Liver (tissue), 3 donors: ENCODE results near the gene GNB1.
"Not testable (repeated sequence)": the region's sequence is repeated elsewhere in the genome, so short reads cannot be mapped to it uniquely, and the experiment has no call there.

ENCODE experiments used
- CTCF ChIP-seq: fragments of 150-350 bp; IDR thresholded peaks from 2 replicates; pipeline ENCODE4 v1.5.1; 2017; ENCODE audit warnings: improper control_type of control experiment, low read depth, low read length; ENCODE audit not compliant: missing input control
- FOXA1 ChIP-seq: IDR thresholded peaks from 2 replicates; pipeline ENCODE4 v1.6.1; 2016; ENCODE audit warnings: antibody characterized with exemption
- GABPA ChIP-seq, 2 donors: IDR thresholded peaks in 1 of 2; conservative IDR thresholded peaks in 1 of 2; 2 replicates each; pipeline ENCODE4 v1.6.1; 2016; ENCODE audit warnings: antibody characterized with exemption in 2 of 2, mild to moderate bottlenecking in 1 of 2, moderate library complexity in 1 of 2
- HNF4G ChIP-seq: IDR thresholded peaks from 2 replicates; pipeline ENCODE4 v1.6.1; 2016; ENCODE audit warnings: antibody characterized with exemption
- JUND ChIP-seq, 2 donors: IDR thresholded peaks; 2 replicates each; pipeline ENCODE4 v1.6.1; 2016; ENCODE audit warnings: antibody characterized with exemption in 2 of 2
- RAD21 ChIP-seq, 2 donors: IDR thresholded peaks; 2 replicates each; pipeline ENCODE4 v1.6.1; 2016; ENCODE audit warnings: antibody characterized with exemption in 2 of 2, mild to moderate bottlenecking in 2 of 2
- RXRA ChIP-seq, 2 donors: IDR thresholded peaks; 2 replicates each; pipeline ENCODE4 v1.6.1; 2017 to 2018; ENCODE audit warnings: antibody characterized with exemption in 2 of 2, mild to moderate bottlenecking in 1 of 2
- SP1 ChIP-seq: IDR thresholded peaks from 2 replicates; pipeline ENCODE4 v1.6.1; 2018; ENCODE audit warnings: antibody characterized with exemption, mild to moderate bottlenecking
- TAF1 ChIP-seq: conservative IDR thresholded peaks from 2 replicates; pipeline ENCODE4 v1.6.1; 2016; ENCODE audit warnings: antibody characterized with exemption, mild to moderate bottlenecking
- YY1 ChIP-seq: IDR thresholded peaks from 2 replicates; pipeline ENCODE4 v1.6.1; 2016; ENCODE audit warnings: antibody characterized with exemption, mild to moderate bottlenecking
- TF ChIP-seq, protein P1 (sequence below): IDR thresholded peaks from 2 replicates; pipeline ENCODE4 v1.6.1; 2016; ENCODE audit warnings: antibody characterized with exemption
- TF ChIP-seq, protein P2 (sequence below): IDR thresholded peaks from 2 replicates; pipeline ENCODE4 v1.6.1; 2016; ENCODE audit warnings: antibody characterized with exemption, mild to moderate bottlenecking
- TF ChIP-seq, protein P3 (sequence below): IDR thresholded peaks from 2 replicates; pipeline ENCODE4 v1.6.1; 2016; ENCODE audit warnings: antibody characterized with exemption
- TF ChIP-seq, protein P4 (sequence below): IDR thresholded peaks from 2 replicates; pipeline ENCODE4 v1.6.1; 2016; ENCODE audit warnings: antibody characterized with exemption
- donor health status: healthy.
- donor health status: healthy.

DNA sequence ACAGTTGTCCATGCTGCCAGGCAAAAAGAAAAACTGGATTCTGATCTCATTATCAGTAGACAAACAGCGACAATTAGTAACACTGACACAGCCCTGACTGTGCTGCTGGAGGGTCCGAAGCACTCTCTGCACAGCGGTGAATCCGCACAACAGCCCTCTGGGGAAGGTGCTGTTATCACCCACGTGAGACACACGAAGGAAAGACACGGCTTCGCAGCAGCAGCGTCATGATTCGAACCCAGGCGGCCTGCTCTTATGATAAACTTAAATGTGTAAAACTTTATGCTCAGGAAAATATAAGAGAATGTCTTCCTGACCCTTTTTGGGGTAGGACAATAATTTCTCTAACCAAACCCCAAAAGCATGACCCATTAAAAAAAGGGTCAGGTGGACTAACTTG, 148.4 kb downstream of the GNB1 start:
- TF ChIP-seq, protein P1, sequence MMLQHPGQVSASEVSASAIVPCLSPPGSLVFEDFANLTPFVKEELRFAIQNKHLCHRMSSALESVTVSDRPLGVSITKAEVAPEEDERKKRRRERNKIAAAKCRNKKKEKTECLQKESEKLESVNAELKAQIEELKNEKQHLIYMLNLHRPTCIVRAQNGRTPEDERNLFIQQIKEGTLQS = not testable (repeated sequence)
- TF ChIP-seq HNF4G; CTCF; GABPA (IDR thresholded peaks at IDR 0.05 in 1 of 2, conservative IDR thresholded peaks at IDR 0.05 in 1 of 2); YY1; SP1; RAD21 (IDR thresholded peaks at IDR 0.05); JUND (IDR thresholded peaks at IDR 0.05); FOXA1; TAF1; RXRA (IDR thresholded peaks at IDR 0.05): not testable (repeated sequence)
- TF ChIP-seq, protein P2, sequence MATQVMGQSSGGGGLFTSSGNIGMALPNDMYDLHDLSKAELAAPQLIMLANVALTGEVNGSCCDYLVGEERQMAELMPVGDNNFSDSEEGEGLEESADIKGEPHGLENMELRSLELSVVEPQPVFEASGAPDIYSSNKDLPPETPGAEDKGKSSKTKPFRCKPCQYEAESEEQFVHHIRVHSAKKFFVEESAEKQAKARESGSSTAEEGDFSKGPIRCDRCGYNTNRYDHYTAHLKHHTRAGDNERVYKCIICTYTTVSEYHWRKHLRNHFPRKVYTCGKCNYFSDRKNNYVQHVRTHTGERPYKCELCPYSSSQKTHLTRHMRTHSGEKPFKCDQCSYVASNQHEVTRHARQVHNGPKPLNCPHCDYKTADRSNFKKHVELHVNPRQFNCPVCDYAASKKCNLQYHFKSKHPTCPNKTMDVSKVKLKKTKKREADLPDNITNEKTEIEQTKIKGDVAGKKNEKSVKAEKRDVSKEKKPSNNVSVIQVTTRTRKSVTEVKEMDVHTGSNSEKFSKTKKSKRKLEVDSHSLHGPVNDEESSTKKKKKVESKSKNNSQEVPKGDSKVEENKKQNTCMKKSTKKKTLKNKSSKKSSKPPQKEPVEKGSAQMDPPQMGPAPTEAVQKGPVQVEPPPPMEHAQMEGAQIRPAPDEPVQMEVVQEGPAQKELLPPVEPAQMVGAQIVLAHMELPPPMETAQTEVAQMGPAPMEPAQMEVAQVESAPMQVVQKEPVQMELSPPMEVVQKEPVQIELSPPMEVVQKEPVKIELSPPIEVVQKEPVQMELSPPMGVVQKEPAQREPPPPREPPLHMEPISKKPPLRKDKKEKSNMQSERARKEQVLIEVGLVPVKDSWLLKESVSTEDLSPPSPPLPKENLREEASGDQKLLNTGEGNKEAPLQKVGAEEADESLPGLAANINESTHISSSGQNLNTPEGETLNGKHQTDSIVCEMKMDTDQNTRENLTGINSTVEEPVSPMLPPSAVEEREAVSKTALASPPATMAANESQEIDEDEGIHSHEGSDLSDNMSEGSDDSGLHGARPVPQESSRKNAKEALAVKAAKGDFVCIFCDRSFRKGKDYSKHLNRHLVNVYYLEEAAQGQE = not testable (repeated sequence)
- TF ChIP-seq, protein P3, sequence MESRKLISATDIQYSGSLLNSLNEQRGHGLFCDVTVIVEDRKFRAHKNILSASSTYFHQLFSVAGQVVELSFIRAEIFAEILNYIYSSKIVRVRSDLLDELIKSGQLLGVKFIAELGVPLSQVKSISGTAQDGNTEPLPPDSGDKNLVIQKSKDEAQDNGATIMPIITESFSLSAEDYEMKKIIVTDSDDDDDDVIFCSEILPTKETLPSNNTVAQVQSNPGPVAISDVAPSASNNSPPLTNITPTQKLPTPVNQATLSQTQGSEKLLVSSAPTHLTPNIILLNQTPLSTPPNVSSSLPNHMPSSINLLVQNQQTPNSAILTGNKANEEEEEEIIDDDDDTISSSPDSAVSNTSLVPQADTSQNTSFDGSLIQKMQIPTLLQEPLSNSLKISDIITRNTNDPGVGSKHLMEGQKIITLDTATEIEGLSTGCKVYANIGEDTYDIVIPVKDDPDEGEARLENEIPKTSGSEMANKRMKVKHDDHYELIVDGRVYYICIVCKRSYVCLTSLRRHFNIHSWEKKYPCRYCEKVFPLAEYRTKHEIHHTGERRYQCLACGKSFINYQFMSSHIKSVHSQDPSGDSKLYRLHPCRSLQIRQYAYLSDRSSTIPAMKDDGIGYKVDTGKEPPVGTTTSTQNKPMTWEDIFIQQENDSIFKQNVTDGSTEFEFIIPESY = not testable (repeated sequence)
- TF ChIP-seq, protein P4, sequence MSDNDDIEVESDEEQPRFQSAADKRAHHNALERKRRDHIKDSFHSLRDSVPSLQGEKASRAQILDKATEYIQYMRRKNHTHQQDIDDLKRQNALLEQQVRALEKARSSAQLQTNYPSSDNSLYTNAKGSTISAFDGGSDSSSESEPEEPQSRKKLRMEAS = not testable (repeated sequence)
